GM21381 (cell line): ENCODE data around the gene TNRC6C.
"Not testable (repeated sequence)": the region's sequence is repeated elsewhere in the genome, so short reads cannot be mapped to it uniquely, and the experiment has no call there.

Experiments
- ATAC-seq: cut with Tn5 transposase; IDR thresholded peaks from one replicate; pipeline ENCODE4 v1.9.1; 2021; ENCODE audit warnings: mild to moderate bottlenecking, moderate library complexity; ENCODE audit not compliant: unreplicated experiment

Gene TNRC6C

GRCh38 chr17:78075545-78075944, 117.0 kb downstream of the TNRC6C start:
- ATAC-seq, result no peak

GRCh38 chr17:78079253-78079652, 120.8 kb downstream of the TNRC6C start:
- ATAC-seq, result no peak

- ATAC-seq, result no peak
These were observed 123.0 kb downstream of the TNRC6C start for GRCh38 chr17:78081551-78081950.

- ATAC-seq, result not testable (repeated sequence)
These were observed 123.9 kb downstream of the TNRC6C start for GRCh38 chr17:78082355-78082872.

GRCh38 chr17:78082988-78083387, 124.5 kb downstream of the TNRC6C start:
- ATAC-seq, result no peak

- ATAC-seq, result no peak
These were observed 128.2 kb downstream of the TNRC6C start for GRCh38 chr17:78086740-78087139.

GRCh38 chr17:78088529-78088928, 130.0 kb downstream of the TNRC6C start:
- ATAC-seq, result no peak

- no peak for ATAC-seq
These were observed 131.2 kb downstream of the TNRC6C start for GRCh38 chr17:78089576-78090281.

- ATAC-seq, result no peak
These were observed 134.4 kb downstream of the TNRC6C start for GRCh38 chr17:78092794-78093324.

GRCh38 chr17:78095035-78095434, 136.5 kb downstream of the TNRC6C start:
- no peak for ATAC-seq

- ATAC-seq, result no peak
These were observed 137.6 kb downstream of the TNRC6C start for GRCh38 chr17:78096093-78096492.

GRCh38 chr17:78101112-78101511, 142.6 kb downstream of the TNRC6C start:
- no peak for ATAC-seq

- no peak for ATAC-seq
These were observed 143.0 kb downstream of the TNRC6C start for GRCh38 chr17:78101542-78101941.

- no peak for ATAC-seq
These were observed 144.8 kb downstream of the TNRC6C start for GRCh38 chr17:78103311-78103710.

GRCh38 chr17:78104540-78104941, 146.0 kb downstream of the TNRC6C start:
- no peak for ATAC-seq

- ATAC-seq, result no peak
These were observed 146.6 kb downstream of the TNRC6C start for GRCh38 chr17:78105101-78105500.

GRCh38 chr17:78105551-78105950, 147.0 kb downstream of the TNRC6C start:
- no peak for ATAC-seq

GRCh38 chr17:78106211-78106610, 147.7 kb downstream of the TNRC6C start:
- ATAC-seq, result no peak

GRCh38 chr17:78107457-78107856, 149.0 kb downstream of the TNRC6C start:
- no peak for ATAC-seq

- no peak for ATAC-seq
These were observed 149.6 kb downstream of the TNRC6C start for GRCh38 chr17:78107976-78108725.

- no peak for ATAC-seq
These were observed 150.4 kb downstream of the TNRC6C start for GRCh38 chr17:78108726-78109488.
